ENCODE results near the gene TBX15.

TBX15 gene

GRCh38 chr1:118992868-118993699 is 4.9 kb upstream of the TBX15 start:
- Histone ChIP-seq H3K36me3 (ENCODE audit: control insufficient read depth in 1 of 2, insufficient read depth in 2 of 2, low read length in 2 of 2) (no peaks in the 10 kb centered on the region), H3K9ac (ENCODE audit: low read depth in 1 of 2, low read length in 2 of 2) (no peak overlapping the region), H3K27me3 (ENCODE audit: control insufficient read depth in 1 of 2, insufficient read depth in 2 of 2, low read length in 2 of 2) (peaks cover 90 to 95% of the 10 kb centered on the region in 2 donors), H3K4me1 (ENCODE audit: control insufficient read depth in 1 of 2, insufficient read depth in 2 of 2, low read length in 2 of 2) (no peaks in the 10 kb centered on the region), H3K27ac (ENCODE audit: low read depth, low read length) (no peak overlapping the region), H3K4me3 (ENCODE audit: low read depth in 1 of 2, low read length in 2 of 2) (no peak overlapping the region), H3K9me3 (ENCODE audit: control insufficient read depth in 1 of 2, low read length in 2 of 2) (no peaks in the 10 kb centered on the region)

- Histone ChIP-seq H3K4me3 (ENCODE audit: low read depth in 1 of 2, low read length in 2 of 2) (no peak overlapping the region), H3K9ac (ENCODE audit: low read depth in 1 of 2, low read length in 2 of 2) (no peak overlapping the region), H3K27ac (ENCODE audit: low read depth, low read length) (no peak overlapping the region), H3K9me3 (ENCODE audit: control insufficient read depth in 1 of 2, low read length in 2 of 2) (no peaks in the 10 kb centered on the region), H3K36me3 (ENCODE audit: control insufficient read depth in 1 of 2, insufficient read depth in 2 of 2, low read length in 2 of 2) (no peaks in the 10 kb centered on the region), H3K4me1 (ENCODE audit: control insufficient read depth in 1 of 2, insufficient read depth in 2 of 2, low read length in 2 of 2) (peaks cover 2 to 6% of the 10 kb centered on the region in 2 donors), H3K27me3 (ENCODE audit: control insufficient read depth in 1 of 2, insufficient read depth in 2 of 2, low read length in 2 of 2) (peaks cover 93 to 96% of the 10 kb centered on the region in 2 donors)
Observed at GRCh38 chr1:118992237-118992825, 4.2 kb upstream of the TBX15 start.

DNA sequence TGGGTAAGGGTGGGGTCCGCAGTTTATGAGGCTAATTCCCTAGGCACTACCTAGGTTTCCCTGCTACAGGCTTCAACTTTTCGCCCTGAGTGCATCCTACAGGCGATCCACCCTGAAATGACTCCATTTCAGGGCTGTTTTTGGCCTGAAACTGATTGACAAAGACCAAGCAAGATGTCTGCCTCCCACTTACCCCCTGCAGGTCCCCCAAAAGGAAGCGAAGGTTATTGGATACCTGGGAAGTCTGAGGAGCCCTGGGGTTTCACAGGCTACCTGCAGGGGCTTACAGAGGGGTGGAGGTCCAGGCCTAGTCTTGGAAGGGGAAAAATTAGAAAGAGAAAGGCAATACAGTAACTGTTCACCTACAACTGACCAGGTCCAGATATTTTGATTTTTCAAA is 3.3 kb upstream of the TBX15 start:
- Histone ChIP-seq H3K27me3 (ENCODE audit: control insufficient read depth in 1 of 2, insufficient read depth in 2 of 2, low read length in 2 of 2) (peaks cover 97 to 99% of the 10 kb centered on the region in 2 donors), H3K27ac (ENCODE audit: low read depth, low read length) (no peak overlapping the region), H3K4me1 (ENCODE audit: control insufficient read depth in 1 of 2, insufficient read depth in 2 of 2, low read length in 2 of 2) (peaks cover 2 to 12% of the 10 kb centered on the region in 2 donors), H3K9ac (ENCODE audit: low read depth in 1 of 2, low read length in 2 of 2) (no peak overlapping the region), H3K4me3 (ENCODE audit: low read depth in 1 of 2, low read length in 2 of 2) (no peak overlapping the region), H3K9me3 (ENCODE audit: control insufficient read depth in 1 of 2, low read length in 2 of 2) (no peaks in the 10 kb centered on the region), H3K36me3 (ENCODE audit: control insufficient read depth in 1 of 2, insufficient read depth in 2 of 2, low read length in 2 of 2) (no peaks in the 10 kb centered on the region)

DNA sequence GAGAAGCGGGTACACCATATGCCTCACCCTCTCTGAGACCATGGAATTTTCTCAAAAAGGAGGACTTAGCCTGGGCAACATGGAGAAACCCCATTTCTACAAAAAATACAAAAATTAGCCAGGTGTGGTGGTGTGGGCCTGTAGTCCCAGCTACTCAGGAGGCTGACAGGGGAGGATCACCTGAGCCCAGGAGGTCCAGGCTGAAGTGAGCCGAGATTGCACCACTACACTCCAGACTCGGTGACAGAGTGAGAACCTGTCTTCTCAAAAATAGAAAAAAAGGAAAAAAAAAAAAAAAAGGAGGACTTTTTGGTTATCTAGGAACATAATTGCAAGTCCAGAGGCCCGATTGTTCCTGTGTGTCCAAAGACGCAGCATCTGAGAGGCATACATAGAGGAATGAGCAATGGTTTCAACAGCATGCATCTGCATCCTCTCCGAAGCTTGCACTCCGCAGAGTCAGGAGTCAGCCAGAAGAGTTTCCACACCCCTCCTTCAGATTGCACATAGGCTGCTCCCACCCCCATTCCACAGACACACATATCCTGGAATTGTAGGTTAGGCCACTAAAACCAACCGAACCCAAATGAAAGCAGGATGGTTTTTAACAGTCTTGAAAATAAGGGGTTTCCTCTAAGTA is 2.5 kb upstream of the TBX15 start:
- Histone ChIP-seq H3K4me3 (ENCODE audit: low read depth in 1 of 2, low read length in 2 of 2) (no peak overlapping the region), H3K9me3 (ENCODE audit: control insufficient read depth in 1 of 2, low read length in 2 of 2) (no peaks in the 10 kb centered on the region), H3K27ac (ENCODE audit: low read depth, low read length) (no peak overlapping the region), H3K27me3 (ENCODE audit: control insufficient read depth in 1 of 2, insufficient read depth in 2 of 2, low read length in 2 of 2) (peaks cover 97 to 100% of the 10 kb centered on the region in 2 donors), H3K4me1 (ENCODE audit: control insufficient read depth in 1 of 2, insufficient read depth in 2 of 2, low read length in 2 of 2) (peaks cover 4 to 12% of the 10 kb centered on the region in 2 donors), H3K36me3 (ENCODE audit: control insufficient read depth in 1 of 2, insufficient read depth in 2 of 2, low read length in 2 of 2) (no peaks in the 10 kb centered on the region), H3K9ac (ENCODE audit: low read depth in 1 of 2, low read length in 2 of 2) (no peak overlapping the region)

DNA sequence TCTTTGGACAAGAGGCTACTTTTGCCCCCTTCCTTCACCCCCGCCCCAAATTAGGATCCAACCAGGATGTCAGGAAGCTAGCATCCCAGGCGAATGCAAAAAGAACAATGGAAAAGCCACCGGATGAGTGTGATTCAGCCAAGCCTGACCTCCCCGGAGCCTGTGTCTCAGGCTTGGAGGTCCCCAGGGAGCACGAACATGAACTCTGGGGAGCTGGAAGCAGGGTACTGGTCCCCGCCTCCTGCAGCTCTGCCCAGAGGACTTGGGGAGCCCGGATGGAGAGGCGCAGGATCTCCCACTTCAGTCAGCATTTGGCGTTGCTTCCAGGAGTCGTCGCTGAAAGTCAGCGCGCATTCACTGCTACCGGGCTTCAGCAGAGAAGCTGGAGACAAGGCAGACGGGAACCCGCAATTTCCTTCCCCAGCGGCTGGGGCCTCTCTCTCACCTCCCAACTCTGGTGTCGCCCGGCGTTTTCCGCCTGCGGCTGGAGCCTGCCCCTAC is 1.8 kb upstream of the TBX15 start:
- H3K27ac ChIP-seq (ENCODE audit: low read depth, low read length): no peak overlapping the region
- no peak overlapping the region for H3K9ac ChIP-seq (ENCODE audit: low read depth in 1 of 2, low read length in 2 of 2)
- no peaks in the 10 kb centered on the region for H3K36me3 ChIP-seq (ENCODE audit: control insufficient read depth in 1 of 2, insufficient read depth in 2 of 2, low read length in 2 of 2)
- no peaks in the 10 kb centered on the region for H3K9me3 ChIP-seq (ENCODE audit: control insufficient read depth in 1 of 2, low read length in 2 of 2)
- H3K4me1 ChIP-seq (ENCODE audit: control insufficient read depth in 1 of 2, insufficient read depth in 2 of 2, low read length in 2 of 2): peaks cover 5 to 16% of the 10 kb centered on the region in 2 donors
- H3K4me3 ChIP-seq (ENCODE audit: low read depth in 1 of 2, low read length in 2 of 2): no peak overlapping the region
- peaks cover 97 to 100% of the 10 kb centered on the region in 2 donors for H3K27me3 ChIP-seq (ENCODE audit: control insufficient read depth in 1 of 2, insufficient read depth in 2 of 2, low read length in 2 of 2)

- Histone ChIP-seq H3K27me3 (ENCODE audit: control insufficient read depth in 1 of 2, insufficient read depth in 2 of 2, low read length in 2 of 2) (peaks cover 97 to 100% of the 10 kb centered on the region in 2 donors), H3K9me3 (ENCODE audit: control insufficient read depth in 1 of 2, low read length in 2 of 2) (no peaks in the 10 kb centered on the region), H3K4me3 (ENCODE audit: low read depth in 1 of 2, low read length in 2 of 2) (no peak overlapping the region), H3K36me3 (ENCODE audit: control insufficient read depth in 1 of 2, insufficient read depth in 2 of 2, low read length in 2 of 2) (no peaks in the 10 kb centered on the region), H3K4me1 (ENCODE audit: control insufficient read depth in 1 of 2, insufficient read depth in 2 of 2, low read length in 2 of 2) (peaks cover 11 to 20% of the 10 kb centered on the region in 2 donors), H3K9ac (ENCODE audit: low read depth in 1 of 2, low read length in 2 of 2) (no peak overlapping the region), H3K27ac (ENCODE audit: low read depth, low read length) (no peak overlapping the region)
Observed at GRCh38 chr1:118989006-118989815, 1.1 kb upstream of the TBX15 start.

GRCh38 chr1:118987468-118988185 is 516 bp downstream of the TBX15 start:
- H3K27ac ChIP-seq (ENCODE audit: low read depth, low read length): no peak overlapping the region
- peaks cover 14 to 20% of the 10 kb centered on the region in 2 donors for H3K4me1 ChIP-seq (ENCODE audit: control insufficient read depth in 1 of 2, insufficient read depth in 2 of 2, low read length in 2 of 2)
- peaks cover 98 to 100% of the 10 kb centered on the region in 2 donors for H3K27me3 ChIP-seq (ENCODE audit: control insufficient read depth in 1 of 2, insufficient read depth in 2 of 2, low read length in 2 of 2)
- peak overlapping the region; percentile 40 to 51 for H3K4me3 ChIP-seq (ENCODE audit: low read depth in 1 of 2, low read length in 2 of 2)
- H3K9me3 ChIP-seq (ENCODE audit: control insufficient read depth in 1 of 2, low read length in 2 of 2): no peaks in the 10 kb centered on the region
- H3K36me3 ChIP-seq (ENCODE audit: control insufficient read depth in 1 of 2, insufficient read depth in 2 of 2, low read length in 2 of 2): no peaks in the 10 kb centered on the region
- H3K9ac ChIP-seq (ENCODE audit: low read depth in 1 of 2, low read length in 2 of 2): no peak overlapping the region

DNA sequence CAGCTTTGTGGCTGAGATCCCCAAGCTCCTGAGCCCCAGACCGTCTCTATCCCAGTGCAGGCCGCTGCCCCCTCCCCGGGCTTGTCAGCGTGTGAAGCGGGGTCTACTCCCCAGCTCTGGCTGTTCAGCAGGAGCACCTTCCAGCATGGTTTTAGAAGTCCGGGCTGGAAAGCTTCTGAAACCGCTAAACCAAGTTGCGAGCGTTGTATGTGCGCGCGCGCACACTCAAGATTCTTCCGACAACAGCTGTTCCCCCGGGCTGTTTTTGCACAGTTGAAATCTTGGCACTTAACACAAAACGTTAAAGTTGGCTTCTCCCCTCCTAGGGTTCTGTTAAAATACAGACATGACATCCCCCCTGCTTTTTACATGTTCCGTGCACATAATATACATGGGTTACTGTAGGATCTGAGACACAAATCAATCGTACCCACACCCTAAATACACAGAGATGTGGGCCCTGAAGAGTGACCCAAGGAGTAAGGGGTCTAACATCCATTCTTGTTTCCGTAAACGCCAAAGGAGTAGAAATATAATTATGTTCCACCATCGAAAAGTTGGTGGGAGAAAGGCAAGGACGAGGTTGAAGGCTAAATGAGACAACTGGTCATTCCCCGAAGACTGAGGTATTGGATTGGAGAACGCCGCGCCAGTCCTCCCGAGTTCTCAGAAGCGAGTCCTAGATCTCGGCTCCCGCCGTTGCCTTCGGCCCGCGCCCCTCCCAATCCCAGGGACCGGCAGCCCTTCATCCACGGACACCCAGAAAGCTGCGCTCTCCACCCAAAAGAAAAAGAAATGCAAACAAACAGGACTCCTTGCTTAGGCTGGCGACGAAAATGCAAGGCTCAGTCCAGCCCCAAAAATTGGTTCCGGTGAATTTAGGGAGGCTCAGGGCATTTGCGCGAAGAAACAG is 1.3 kb downstream of the TBX15 start:
- no peak overlapping the region for H3K27ac ChIP-seq (ENCODE audit: low read depth, low read length)
- H3K9me3 ChIP-seq (ENCODE audit: control insufficient read depth in 1 of 2, low read length in 2 of 2): no peaks in the 10 kb centered on the region
- peak overlapping the region; percentile 40 to 51 for H3K4me3 ChIP-seq (ENCODE audit: low read depth in 1 of 2, low read length in 2 of 2)
- H3K4me1 ChIP-seq (ENCODE audit: control insufficient read depth in 1 of 2, insufficient read depth in 2 of 2, low read length in 2 of 2): peaks cover 14 to 20% of the 10 kb centered on the region in 2 donors
- H3K36me3 ChIP-seq (ENCODE audit: control insufficient read depth in 1 of 2, insufficient read depth in 2 of 2, low read length in 2 of 2): no peaks in the 10 kb centered on the region
- no peak overlapping the region for H3K9ac ChIP-seq (ENCODE audit: low read depth in 1 of 2, low read length in 2 of 2)
- peaks cover 98 to 100% of the 10 kb centered on the region in 2 donors for H3K27me3 ChIP-seq (ENCODE audit: control insufficient read depth in 1 of 2, insufficient read depth in 2 of 2, low read length in 2 of 2)

Data from duodenal mucosa (tissue), 2 donors.